Gastrocnemius medialis (tissue), 4 donors: Measurements from ENCODE around the gene OR56B4. TPM values are rescaled to one million over a fixed set of nuclear protein-coding genes. Genes with fewer than 3 reads are reported as not detected.

Experiments used
- ATAC-seq, 2 donors: fragments of 150-250 bp; one replicate each; pipeline ENCODE4 v1.9.1; 2016
- DNase-seq, 2 donors: peaks; one replicate each; pipeline ENCODE4 v3.0.0-alpha.2; 2019
- H3K27ac ChIP-seq, 4 donors: fragments of 200-600 bp; sonication (generic); 1 replicate in 1 of 4; 2 replicates in 3 of 4; pipeline ENCODE4 v1.5.1; 2016 to 2018; ENCODE audit warnings: mild to moderate bottlenecking in 2 of 4, moderate library complexity in 1 of 4
- H3K27me3 ChIP-seq, 3 donors: fragments of 200-600 bp; sonication (generic) in 2 of 3; 1 replicate in 1 of 3; 2 replicates in 2 of 3; pipeline versions ENCODE4 v1.5.1 to v1.6.0; 2016 to 2019; ENCODE audit warnings: mild to moderate bottlenecking in 1 of 3, moderate library complexity in 1 of 3
- H3K36me3 ChIP-seq, 2 donors: fragments of 200-600 bp; sonication (generic) in 1 of 2; one replicate each; pipeline ENCODE4 v1.5.1; 2017 to 2018
- H3K4me1 ChIP-seq, 2 donors: fragments of 200-600 bp; sonication (generic) in 1 of 2; one replicate each; pipeline ENCODE4 v1.5.1; 2016 to 2017; ENCODE audit warnings: mild to moderate bottlenecking in 2 of 2
- H3K4me3 ChIP-seq, 4 donors: fragments of 200-600 bp; sonication (generic) in 3 of 4; 1 replicate in 1 of 4; 2 replicates in 3 of 4; pipeline ENCODE4 v1.5.1; 2016 to 2019; ENCODE audit warnings: mild to moderate bottlenecking in 2 of 4
- H3K9me3 ChIP-seq, 3 donors: fragments of 200-600 bp; sonication (generic) in 2 of 3; 1 replicate in 1 of 3; 2 replicates in 2 of 3; pipeline ENCODE4 v1.5.1; 2016 to 2019
- POLR2A ChIP-seq, 2 donors: fragments of 450-650 bp; IDR thresholded peaks; one replicate each; pipeline ENCODE4 v1.6.1; 2017; ENCODE audit warnings: antibody characterized with exemption in 2 of 2, mild to moderate bottlenecking in 2 of 2, moderate library complexity in 2 of 2
- in situ Hi-C, 4 donors: fragments of 200-750 bp; cut with MboI; loops; one replicate each; pipeline versions ENCODE4 v1.15.0 to v1.8.0; 2017; ENCODE audit warnings: low sequenced_read_pairs in 4 of 4
- intact Hi-C: fragments of 100-400 bp; cut with DNase I; formaldehyde crosslinking; loops from one replicate; pipeline ENCODE4 v1.15.1; 2023; ENCODE audit warnings: low total_unique reads
- total RNA-seq, 4 donors: library from RNA; depleted of rRNA; stranded (reverse); fragments of >200 nt; gene quantifications; one replicate each; pipeline versions ENCODE4 v1.1.0 to v1.2.3, GENCODE V29; 2016
- TF ChIP-seq, protein P1 (sequence below), 5 experiments: fragments of 450-650 bp in 3 of 5; fragments of 200-600 bp in 2 of 5; sonication (generic) in 2 of 5; IDR thresholded peaks in 4 of 5; conservative IDR thresholded peaks in 1 of 5; 1 replicate in 4 of 5; 2 replicates in 1 of 5; pipeline ENCODE4 v1.5.1; 2016 to 2019; ENCODE audit warnings: antibody characterized with exemption in 5 of 5, mild to moderate bottlenecking in 3 of 5, moderate library complexity in 3 of 5

Gene OR56B4
- total RNA-seq, 4 donors from 2014 or later, result not detected

DNA sequence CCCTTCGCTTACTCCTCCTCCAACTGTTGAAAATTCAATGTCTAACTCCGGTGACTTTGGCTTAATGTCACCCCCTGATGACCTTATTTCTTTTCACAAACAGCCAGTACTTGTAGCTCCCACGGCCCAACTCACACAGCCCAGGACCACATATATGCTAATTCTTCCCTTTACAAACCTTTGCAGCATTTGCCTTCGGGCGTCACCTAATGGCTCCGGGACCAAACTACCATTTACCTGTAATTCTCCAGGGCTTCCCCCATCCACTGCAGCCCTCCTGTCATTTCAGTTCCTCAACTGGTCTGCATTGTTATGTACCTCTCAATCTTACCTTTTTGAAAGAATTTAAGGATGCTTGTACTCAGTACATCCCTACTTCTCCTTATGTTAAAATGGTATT lies 29.8 kb upstream of the OR56B4 start:
- ATAC-seq, result no peak
- in situ Hi-C loops, result no loop called here

DNA sequence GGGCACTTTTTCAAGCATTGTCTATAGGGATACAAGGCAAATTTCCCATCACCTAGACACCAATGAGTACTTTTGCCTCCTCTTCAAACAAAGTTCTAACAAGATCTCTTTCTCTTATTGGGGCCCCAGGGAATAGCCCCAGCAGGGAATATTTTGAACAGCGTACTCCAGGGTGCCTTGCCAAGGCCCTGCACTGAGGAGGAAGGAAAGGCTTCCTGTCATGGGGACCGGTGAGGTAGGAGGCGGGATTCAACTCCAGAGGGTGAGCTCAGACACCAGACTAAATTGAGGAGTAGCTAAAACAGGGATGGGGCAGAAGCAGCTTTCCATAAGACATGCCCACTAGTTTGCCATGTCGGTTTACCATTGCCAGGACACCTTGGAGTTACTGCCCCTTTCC lies 28.0 kb upstream of the OR56B4 start:
- no peak for DNase-seq
- H3K4me1 ChIP-seq, result no peaks in the 10 kb centered on the region
- H3K36me3 ChIP-seq, result no peaks in the 10 kb centered on the region
- TF ChIP-seq, protein P1, sequence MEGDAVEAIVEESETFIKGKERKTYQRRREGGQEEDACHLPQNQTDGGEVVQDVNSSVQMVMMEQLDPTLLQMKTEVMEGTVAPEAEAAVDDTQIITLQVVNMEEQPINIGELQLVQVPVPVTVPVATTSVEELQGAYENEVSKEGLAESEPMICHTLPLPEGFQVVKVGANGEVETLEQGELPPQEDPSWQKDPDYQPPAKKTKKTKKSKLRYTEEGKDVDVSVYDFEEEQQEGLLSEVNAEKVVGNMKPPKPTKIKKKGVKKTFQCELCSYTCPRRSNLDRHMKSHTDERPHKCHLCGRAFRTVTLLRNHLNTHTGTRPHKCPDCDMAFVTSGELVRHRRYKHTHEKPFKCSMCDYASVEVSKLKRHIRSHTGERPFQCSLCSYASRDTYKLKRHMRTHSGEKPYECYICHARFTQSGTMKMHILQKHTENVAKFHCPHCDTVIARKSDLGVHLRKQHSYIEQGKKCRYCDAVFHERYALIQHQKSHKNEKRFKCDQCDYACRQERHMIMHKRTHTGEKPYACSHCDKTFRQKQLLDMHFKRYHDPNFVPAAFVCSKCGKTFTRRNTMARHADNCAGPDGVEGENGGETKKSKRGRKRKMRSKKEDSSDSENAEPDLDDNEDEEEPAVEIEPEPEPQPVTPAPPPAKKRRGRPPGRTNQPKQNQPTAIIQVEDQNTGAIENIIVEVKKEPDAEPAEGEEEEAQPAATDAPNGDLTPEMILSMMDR (IDR thresholded peaks at IDR 0.05 in 4 of 5, conservative IDR thresholded peaks at IDR 0.05 in 1 of 5), result no peak
- TF ChIP-seq POLR2A (IDR thresholded peaks at IDR 0.05), result no peak
- H3K27me3 ChIP-seq, result no peaks in the 10 kb centered on the region
- no peak for ATAC-seq
- in situ Hi-C loops (no loop called here), intact Hi-C loops (no loop called here)
- no peak overlapping the region for H3K27ac ChIP-seq
- no peak overlapping the region for H3K4me3 ChIP-seq
- H3K9me3 ChIP-seq, result no peaks in the 10 kb centered on the region

More for the DNA sequence above, 29.8 kb upstream of the OR56B4 start:
- no peak for TF ChIP-seq POLR2A (IDR thresholded peaks at IDR 0.05)
- TF ChIP-seq, protein P1 (IDR thresholded peaks at IDR 0.05 in 4 of 5, conservative IDR thresholded peaks at IDR 0.05 in 1 of 5), result no peak
- Histone ChIP-seq H3K27ac (no peak overlapping the region), H3K4me1 (no peaks in the 10 kb centered on the region), H3K36me3 (no peaks in the 10 kb centered on the region), H3K27me3 (no peaks in the 10 kb centered on the region), H3K9me3 (no peaks in the 10 kb centered on the region), H3K4me3 (no peak overlapping the region)
- intact Hi-C loops, result no loop called here
- no peak for DNase-seq

DNA sequence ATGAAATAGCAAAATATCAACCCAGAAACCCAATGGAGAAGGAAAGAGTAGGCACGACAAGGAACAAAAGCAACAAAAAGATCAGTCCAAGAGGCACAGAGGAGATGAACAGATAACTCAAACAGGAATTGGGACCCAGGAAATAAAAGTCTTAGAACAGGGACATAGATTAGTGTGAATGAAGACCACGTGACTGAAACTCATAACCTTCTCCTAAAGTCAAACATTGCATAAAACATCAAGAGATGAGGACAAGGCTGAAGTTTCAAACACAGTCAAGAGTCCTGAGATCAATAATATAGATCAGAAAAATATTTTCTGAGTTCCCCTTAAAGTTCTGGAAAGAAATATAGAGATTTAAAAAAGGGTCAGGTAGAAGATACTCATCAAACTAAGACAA lies 24.4 kb upstream of the OR56B4 start:
- in situ Hi-C loops, result no loop called here
- H3K27me3 ChIP-seq, result no peaks in the 10 kb centered on the region
- no peak overlapping the region for H3K4me3 ChIP-seq
- no peak overlapping the region for H3K27ac ChIP-seq
- H3K4me1 ChIP-seq, result no peaks in the 10 kb centered on the region
- H3K36me3 ChIP-seq, result no peaks in the 10 kb centered on the region
- ATAC-seq, result no peak
- no peak for TF ChIP-seq POLR2A (IDR thresholded peaks at IDR 0.05)
- TF ChIP-seq, protein P1 (IDR thresholded peaks at IDR 0.05 in 4 of 5, conservative IDR thresholded peaks at IDR 0.05 in 1 of 5), result no peak
- no peak for DNase-seq
- H3K9me3 ChIP-seq, result no peaks in the 10 kb centered on the region
- intact Hi-C loops, result no loop called here

DNA sequence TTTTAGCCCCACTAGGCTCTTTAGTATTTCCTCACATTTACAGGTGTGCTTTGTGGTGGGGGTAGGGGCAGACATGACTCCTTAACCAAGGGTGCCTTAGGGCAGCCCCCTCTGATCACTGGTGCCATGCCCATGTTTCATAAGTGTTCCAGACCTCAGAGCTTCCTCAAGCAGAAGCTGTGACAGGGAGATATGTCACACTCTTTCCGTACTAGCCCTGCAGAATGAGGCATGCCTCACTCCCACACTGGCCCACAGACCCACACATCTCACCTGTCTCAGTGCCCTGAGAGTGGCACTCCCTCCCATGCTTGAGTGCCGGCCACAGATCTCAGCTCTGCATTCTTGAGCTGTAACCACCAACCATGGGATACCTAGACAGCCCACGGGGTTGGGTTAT lies 22.9 kb upstream of the OR56B4 start:
- H3K27ac ChIP-seq, result no peak overlapping the region
- DNase-seq, result no peak
- in situ Hi-C loops, result no loop called here

DNA sequence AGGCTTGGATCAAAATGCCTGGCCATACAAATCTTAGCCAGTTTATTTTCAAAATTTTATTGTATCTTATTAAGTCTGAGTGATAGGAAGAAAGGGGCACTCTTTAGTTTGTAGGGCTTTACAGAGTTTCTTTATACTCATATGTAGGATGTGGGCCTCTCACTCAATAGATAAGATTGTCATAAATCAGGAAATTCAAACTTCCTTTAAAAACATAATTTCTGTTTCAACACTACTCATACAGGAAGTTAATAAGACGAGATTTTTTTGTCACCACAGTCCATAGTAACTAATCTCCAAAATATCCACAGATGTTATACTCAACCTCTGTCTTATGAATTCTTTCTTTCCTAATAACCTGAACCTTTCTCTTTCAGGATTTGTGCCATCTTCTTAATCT lies 13.3 kb upstream of the OR56B4 start:
- H3K9me3 ChIP-seq, result no peaks in the 10 kb centered on the region
- TF ChIP-seq POLR2A (IDR thresholded peaks at IDR 0.05), result no peak
- TF ChIP-seq, protein P1 (IDR thresholded peaks at IDR 0.05 in 4 of 5, conservative IDR thresholded peaks at IDR 0.05 in 1 of 5), result no peak
- in situ Hi-C loops (no loop called here), intact Hi-C loops (no loop called here)
- ATAC-seq (no peak), DNase-seq (no peak)
- H3K4me1 ChIP-seq, result no peaks in the 10 kb centered on the region
- no peaks in the 10 kb centered on the region for H3K36me3 ChIP-seq
- H3K27me3 ChIP-seq, result no peaks in the 10 kb centered on the region
- H3K27ac ChIP-seq, result no peak overlapping the region
- no peak overlapping the region for H3K4me3 ChIP-seq

More for the DNA sequence above, 22.9 kb upstream of the OR56B4 start:
- TF ChIP-seq, protein P1 (IDR thresholded peaks at IDR 0.05 in 4 of 5, conservative IDR thresholded peaks at IDR 0.05 in 1 of 5), result no peak
- no peak for TF ChIP-seq POLR2A (IDR thresholded peaks at IDR 0.05)
- H3K4me3 ChIP-seq, result no peak overlapping the region
- no peaks in the 10 kb centered on the region for H3K36me3 ChIP-seq
- no peaks in the 10 kb centered on the region for H3K4me1 ChIP-seq
- intact Hi-C loops, result no loop called here
- no peaks in the 10 kb centered on the region for H3K9me3 ChIP-seq
- no peak for ATAC-seq
- H3K27me3 ChIP-seq, result no peaks in the 10 kb centered on the region
